ENCODE data around the gene SRL. TPM values are rescaled to one million over a fixed set of nuclear protein-coding genes. Genes with fewer than 3 reads are reported as not detected.

SRL gene
- total and polyA plus RNA-seq, 2 of the 8 experiments (the other 6 are each of a cell fraction or from before 2014, with no cell fraction given): 0.05 TPM; not detected in 1

- TF ChIP-seq CHD7 (IDR thresholded peaks at IDR 0.05; ENCODE audit: insufficient replicate concordance, low read length) (no peak), JUND (IDR thresholded peaks at IDR 0.05; ENCODE audit: low read length) (no peak), ASH2L (IDR thresholded peaks at IDR 0.05; ENCODE audit: low read length) (no peak), TBP (IDR thresholded peaks at IDR 0.05; ENCODE audit: low read depth, low read length) (no peak), HDAC6 (IDR thresholded peaks at IDR 0.05; ENCODE audit: low read depth, low read length) (no peak), POLR2A (IDR thresholded peaks at IDR 0.05; ENCODE audit: control extremely low read depth in 1 of 2, low read depth in 2 of 2, low read length in 2 of 2) (no peak), SIX5 (IDR thresholded peaks at IDR 0.05; ENCODE audit: low read depth, low read length) (no peak)
These were observed 5.5 kb upstream of the SRL start (continued) for GRCh38 chr16:4247460-4247784.

Data from H1 (cell line).